Body of pancreas (tissue), 4 donors: ENCODE measurements around the gene MFSD6.

ENCODE experiments used
- CTCF ChIP-seq, 7 experiments: fragments of 450-650 bp in 4 of 7; fragments of 200-600 bp in 3 of 7; sonication (generic) in 3 of 7; IDR thresholded peaks; one replicate each; pipeline ENCODE4 v1.5.1; 2016 to 2019; ENCODE audit warnings: antibody characterized with exemption in 7 of 7
- POLR2A ChIP-seq, 3 donors: fragments of 450-650 bp; IDR thresholded peaks; one replicate each; pipeline ENCODE4 v1.6.1; 2016; ENCODE audit warnings: antibody characterized with exemption in 3 of 3, mild to moderate bottlenecking in 2 of 3

GRCh38 chr2:190517468-190517867, 109.3 kb downstream of the MFSD6 start:
- TF ChIP-seq CTCF (IDR thresholded peaks at IDR 0.05) (no peak), POLR2A (IDR thresholded peaks at IDR 0.05) (no peak)
